Right lobe of liver (tissue), 4 donors: ENCODE data around the gene SRPK3.

ENCODE experiments used
- POLR2A ChIP-seq: fragments of 450-650 bp; IDR thresholded peaks from one replicate; pipeline ENCODE4 v1.6.1; 2017; ENCODE audit warnings: antibody characterized with exemption, mild to moderate bottlenecking
- TF ChIP-seq, protein P1 (sequence below), 4 donors: fragments of 200-600 bp in 3 of 4; fragments of 450-650 bp in 1 of 4; IDR thresholded peaks; one replicate each; pipeline versions ENCODE4 v1.5.1 to v1.8.0; 2016 to 2022; ENCODE audit warnings: antibody characterized with exemption in 4 of 4, mild to moderate bottlenecking in 2 of 4
- donor health status: DM: no; HTN: no; CAD: no.
- donor health status: DM: no; HTN: no; CAD: no.
- donor health status: DM: no; HTN: yes; CAD: no.

DNA sequence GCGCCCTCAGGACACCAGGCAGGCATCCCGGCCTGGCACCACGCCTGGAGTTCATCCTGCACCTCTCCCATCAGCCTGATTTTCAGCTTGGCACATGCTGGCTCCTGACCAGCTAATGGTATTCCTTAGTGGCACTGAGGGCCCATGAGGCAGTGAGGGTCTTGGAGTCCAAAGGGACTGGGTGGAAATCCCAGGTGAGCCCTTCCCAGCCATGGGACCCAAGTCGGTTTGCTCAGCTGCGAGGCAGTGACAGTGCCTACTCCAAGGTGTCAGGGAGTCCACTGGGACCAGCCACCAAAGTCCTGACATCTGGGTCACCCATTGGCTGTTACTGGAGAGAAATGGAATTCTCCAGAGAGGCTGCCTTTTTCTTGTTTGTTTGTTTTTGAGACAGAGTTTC is 18.5 kb downstream of the SRPK3 start:
- TF ChIP-seq, protein P1, sequence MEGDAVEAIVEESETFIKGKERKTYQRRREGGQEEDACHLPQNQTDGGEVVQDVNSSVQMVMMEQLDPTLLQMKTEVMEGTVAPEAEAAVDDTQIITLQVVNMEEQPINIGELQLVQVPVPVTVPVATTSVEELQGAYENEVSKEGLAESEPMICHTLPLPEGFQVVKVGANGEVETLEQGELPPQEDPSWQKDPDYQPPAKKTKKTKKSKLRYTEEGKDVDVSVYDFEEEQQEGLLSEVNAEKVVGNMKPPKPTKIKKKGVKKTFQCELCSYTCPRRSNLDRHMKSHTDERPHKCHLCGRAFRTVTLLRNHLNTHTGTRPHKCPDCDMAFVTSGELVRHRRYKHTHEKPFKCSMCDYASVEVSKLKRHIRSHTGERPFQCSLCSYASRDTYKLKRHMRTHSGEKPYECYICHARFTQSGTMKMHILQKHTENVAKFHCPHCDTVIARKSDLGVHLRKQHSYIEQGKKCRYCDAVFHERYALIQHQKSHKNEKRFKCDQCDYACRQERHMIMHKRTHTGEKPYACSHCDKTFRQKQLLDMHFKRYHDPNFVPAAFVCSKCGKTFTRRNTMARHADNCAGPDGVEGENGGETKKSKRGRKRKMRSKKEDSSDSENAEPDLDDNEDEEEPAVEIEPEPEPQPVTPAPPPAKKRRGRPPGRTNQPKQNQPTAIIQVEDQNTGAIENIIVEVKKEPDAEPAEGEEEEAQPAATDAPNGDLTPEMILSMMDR (IDR thresholded peaks at IDR 0.05) = no peak
- no peak for TF ChIP-seq POLR2A
